Trophoblast cell (in vitro differentiated cells and primary cell): Measurements from ENCODE around the gene LGR5.

Experiments
- DNase-seq, 2 donors: peaks; one replicate each; pipeline ENCODE4 v3.0.0-alpha.2; 2016
- H2AFZ ChIP-seq: 2 replicates; pipeline ENCODE4 v1.6.1; 2013; ENCODE audit warnings: low read length, moderate library complexity, mild to moderate bottlenecking; ENCODE audit not compliant: insufficient read depth, poor library complexity
- H2AK5ac ChIP-seq: 2 replicates; pipeline ENCODE4 v1.6.1; 2013; ENCODE audit warnings: mild to moderate bottlenecking, low read length
- H2BK120ac ChIP-seq: 2 replicates; pipeline ENCODE4 v1.6.1; 2013; ENCODE audit warnings: low read length, mild to moderate bottlenecking, moderate library complexity; ENCODE audit not compliant: insufficient read depth, poor library complexity
- H2BK12ac ChIP-seq: 2 replicates; pipeline ENCODE4 v1.6.1; 2013; ENCODE audit warnings: mild to moderate bottlenecking, low read length, moderate library complexity
- H2BK5ac ChIP-seq: 2 replicates; pipeline ENCODE4 v1.6.1; 2013; ENCODE audit warnings: low read length, low read depth, moderate library complexity, mild to moderate bottlenecking; ENCODE audit not compliant: poor library complexity
- H3K14ac ChIP-seq: 2 replicates; pipeline ENCODE4 v1.6.1; 2013; ENCODE audit warnings: mild to moderate bottlenecking, low read length
- H3K18ac ChIP-seq: 2 replicates; pipeline ENCODE4 v1.6.1; 2013; ENCODE audit warnings: mild to moderate bottlenecking, low read length
- H3K23ac ChIP-seq: 2 replicates; pipeline ENCODE4 v1.6.1; 2013; ENCODE audit warnings: low read length
- H3K27ac ChIP-seq: 2 replicates; pipeline ENCODE4 v1.5.1; 2013; ENCODE audit warnings: low read depth, mild to moderate bottlenecking, inconsistent platforms, low read length, moderate library complexity
- H3K27me3 ChIP-seq: 2 replicates; pipeline ENCODE4 v1.6.1; 2013; ENCODE audit warnings: inconsistent platforms, mild to moderate bottlenecking, low read length, moderate library complexity; ENCODE audit not compliant: insufficient read depth
- H3K36me3 ChIP-seq, 2 experiments: 1 replicate in 1 of 2; 2 replicates in 1 of 2; pipeline ENCODE4 v1.6.1; 2013; ENCODE audit warnings: low read length in 2 of 2, mild to moderate bottlenecking in 2 of 2, moderate library complexity in 1 of 2; ENCODE audit not compliant: insufficient read depth in 2 of 2, control insufficient read depth in 1 of 2
- H3K4ac ChIP-seq: 2 replicates; pipeline ENCODE4 v1.6.1; 2013; ENCODE audit warnings: low read depth, mild to moderate bottlenecking, low read length, moderate library complexity
- H3K4me1 ChIP-seq, 2 experiments: 1 replicate in 1 of 2; 2 replicates in 1 of 2; pipeline ENCODE4 v1.6.1; 2013; ENCODE audit warnings: low read length in 2 of 2, mild to moderate bottlenecking in 2 of 2, moderate library complexity in 1 of 2; ENCODE audit not compliant: insufficient read depth in 2 of 2, control insufficient read depth in 1 of 2
- H3K4me2 ChIP-seq: 2 replicates; pipeline ENCODE4 v1.6.1; 2013; ENCODE audit warnings: inconsistent platforms, mild to moderate bottlenecking, low read length, moderate library complexity
- H3K4me3 ChIP-seq: 2 replicates; pipeline ENCODE4 v1.5.1; 2013; ENCODE audit warnings: mild to moderate bottlenecking, low read depth, low read length, inconsistent platforms
- H3K79me1 ChIP-seq: one replicate; pipeline ENCODE4 v1.6.1; 2013; ENCODE audit warnings: low read length
- H3K79me2 ChIP-seq: 2 replicates; pipeline ENCODE4 v1.6.1; 2013; ENCODE audit warnings: low read length, mild to moderate bottlenecking; ENCODE audit not compliant: control insufficient read depth, insufficient read depth, poor library complexity
- H3K9ac ChIP-seq: 2 replicates; pipeline ENCODE4 v1.6.1; 2013; ENCODE audit warnings: mild to moderate bottlenecking, low read length
- H3K9me3 ChIP-seq: 2 replicates; pipeline ENCODE4 v1.6.1; 2013; ENCODE audit warnings: low read depth, mild to moderate bottlenecking, control low read depth, inconsistent platforms, low read length; ENCODE audit not compliant: insufficient read depth
- H4K12ac ChIP-seq: 2 replicates; pipeline ENCODE4 v1.6.1; 2013; ENCODE audit warnings: low read depth, mild to moderate bottlenecking, low read length, moderate library complexity
- H4K8ac ChIP-seq: 2 replicates; pipeline ENCODE4 v1.6.1; 2013; ENCODE audit warnings: low read depth, mild to moderate bottlenecking, low read length, moderate library complexity
- H4K91ac ChIP-seq: one replicate; pipeline ENCODE4 v1.6.1; 2013; ENCODE audit warnings: low read depth, mild to moderate bottlenecking, low read length, moderate library complexity
- WGBS: extraction: QIAGEN DNeasy Blood & Tissue Kit; methylation state at CpG from one replicate; pipeline ENCODE4 v1.1.7; 2013; ENCODE audit warnings: missing lambda C conversion rate; ENCODE audit not compliant: insufficient read length, insufficient coverage; ENCODE audit errors: extremely low coverage; 5-methylcytosine and 5-hydroxymethylcytosine counted together

LGR5 gene

DNA sequence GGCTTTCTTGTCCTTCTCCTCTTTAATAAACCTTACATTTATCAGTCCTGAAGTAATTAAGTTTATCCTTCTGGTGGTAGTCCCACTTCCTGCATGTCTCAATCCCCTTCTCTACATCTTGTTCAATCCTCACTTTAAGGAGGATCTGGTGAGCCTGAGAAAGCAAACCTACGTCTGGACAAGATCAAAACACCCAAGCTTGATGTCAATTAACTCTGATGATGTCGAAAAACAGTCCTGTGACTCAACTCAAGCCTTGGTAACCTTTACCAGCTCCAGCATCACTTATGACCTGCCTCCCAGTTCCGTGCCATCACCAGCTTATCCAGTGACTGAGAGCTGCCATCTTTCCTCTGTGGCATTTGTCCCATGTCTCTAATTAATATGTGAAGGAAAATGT, 144.8 kb downstream of the LGR5 start:
- Histone ChIP-seq H3K4me2 (no peak overlapping the region), H3K9me3 (no peaks in the 10 kb centered on the region), H3K4me1 (peaks cover 3 to 8% of the 10 kb centered on the region in 2 experiments), H3K14ac (no peak overlapping the region), H4K91ac (no peak overlapping the region), H3K27me3 (no peaks in the 10 kb centered on the region), H3K4me3 (no peak overlapping the region), H3K9ac (no peak overlapping the region), H3K4ac (no peak overlapping the region), H3K79me2 (no peaks in the 10 kb centered on the region), H4K8ac (no peak overlapping the region), H3K79me1 (peaks cover 17% of the 10 kb centered on the region), H2BK12ac (no peak overlapping the region), H2BK5ac (peak overlapping the region; percentile 75), H2AFZ (no peak overlapping the region), H4K12ac (no peak overlapping the region), H3K27ac (peak overlapping the region; percentile 49), H2AK5ac (peak overlapping the region; percentile 40), H3K36me3 (no peaks in the 10 kb centered on the region), H3K18ac (no peak overlapping the region), H3K23ac (no peak overlapping the region), H2BK120ac (peak overlapping the region; percentile 97)
- DNase-seq, result no peak
- no CpG with 5 or more reads among the region's 3 CpGs for WGBS

DNA sequence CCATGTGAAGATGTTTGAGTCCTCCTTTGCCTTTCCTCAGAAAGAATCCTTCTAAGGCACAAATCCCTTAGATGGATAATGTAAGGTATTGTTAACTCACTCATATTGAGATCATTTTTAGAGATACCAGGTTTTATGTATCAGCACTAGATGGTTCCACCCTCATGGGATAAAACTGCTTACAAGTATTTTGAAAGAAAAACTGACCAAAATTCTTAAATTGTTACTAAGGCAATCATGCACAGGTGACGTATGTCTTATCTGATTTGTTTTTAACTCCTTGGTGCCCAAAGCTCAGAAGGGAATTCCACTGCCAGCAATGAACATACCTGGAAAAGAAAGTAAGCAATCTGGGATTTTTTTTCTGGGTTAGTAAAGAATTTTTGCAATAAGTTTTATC, 145.6 kb downstream of the LGR5 start:
- Histone ChIP-seq H3K4ac (no peak overlapping the region), H3K79me1 (peaks cover 16% of the 10 kb centered on the region)
- WGBS, result no CpG with 5 or more reads among the region's 1 CpG

DNA sequence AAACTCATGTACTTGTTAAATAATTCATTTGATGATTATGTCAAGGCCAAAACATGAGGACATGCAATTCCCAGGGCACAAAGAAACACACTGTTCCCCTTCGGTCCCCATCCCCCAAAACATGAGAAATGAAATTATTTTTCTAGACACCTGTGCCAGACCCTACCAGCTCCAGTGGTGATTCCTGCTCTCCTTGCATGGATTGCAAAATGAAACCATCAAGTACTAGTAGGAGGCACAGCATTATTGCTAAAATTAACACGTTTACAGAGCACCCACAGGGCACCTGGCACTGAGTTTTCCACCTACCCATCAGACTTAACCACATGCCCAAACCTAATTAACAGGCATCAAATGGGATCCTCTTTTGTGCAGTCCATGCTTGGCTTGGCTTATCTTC, 147.4 kb downstream of the LGR5 start:
- H3K4me3 ChIP-seq, result no peak overlapping the region
- peaks cover 13% of the 10 kb centered on the region for H3K79me1 ChIP-seq
- no peak overlapping the region for H4K91ac ChIP-seq
- H2BK5ac ChIP-seq, result no peak overlapping the region
- no peaks in the 10 kb centered on the region for H3K27me3 ChIP-seq
- peaks cover 3 to 12% of the 10 kb centered on the region in 2 experiments for H3K4me1 ChIP-seq
- no peak overlapping the region for H4K8ac ChIP-seq
- H3K79me2 ChIP-seq, result no peaks in the 10 kb centered on the region
- WGBS, result no CpG with 5 or more reads among the region's 2 CpGs
- H2BK12ac ChIP-seq, result no peak overlapping the region
- H3K23ac ChIP-seq, result no peak overlapping the region
- H3K36me3 ChIP-seq, result no peaks in the 10 kb centered on the region
- H3K4me2 ChIP-seq, result no peak overlapping the region
- no peak overlapping the region for H3K9ac ChIP-seq
- no peak overlapping the region for H3K18ac ChIP-seq
- H3K9me3 ChIP-seq, result no peaks in the 10 kb centered on the region
- no peak overlapping the region for H2AFZ ChIP-seq
- no peak overlapping the region for H4K12ac ChIP-seq
- H2AK5ac ChIP-seq, result no peak overlapping the region
- H3K4ac ChIP-seq, result no peak overlapping the region
- DNase-seq, result no peak
- H2BK120ac ChIP-seq, result peak overlapping the region; percentile 20
- H3K14ac ChIP-seq, result no peak overlapping the region
- no peak overlapping the region for H3K27ac ChIP-seq

More for the DNA sequence above, 145.6 kb downstream of the LGR5 start:
- no peak overlapping the region for H4K8ac ChIP-seq
- H3K4me1 ChIP-seq, result peaks cover 3 to 8% of the 10 kb centered on the region in 2 experiments
- H3K23ac ChIP-seq, result no peak overlapping the region
- H4K91ac ChIP-seq, result no peak overlapping the region
- H2AK5ac ChIP-seq, result no peak overlapping the region
- no peaks in the 10 kb centered on the region for H3K79me2 ChIP-seq
- no peak overlapping the region for H2BK12ac ChIP-seq
- H2BK5ac ChIP-seq, result no peak overlapping the region
- no peaks in the 10 kb centered on the region for H3K9me3 ChIP-seq
- DNase-seq, result peak; percentile 10 to 78
- H3K9ac ChIP-seq, result no peak overlapping the region
- no peaks in the 10 kb centered on the region for H3K36me3 ChIP-seq
- no peak overlapping the region for H2AFZ ChIP-seq
- no peak overlapping the region for H4K12ac ChIP-seq
- H3K4me2 ChIP-seq, result no peak overlapping the region
- H3K27ac ChIP-seq, result no peak overlapping the region
- H3K4me3 ChIP-seq, result no peak overlapping the region
- no peak overlapping the region for H3K18ac ChIP-seq
- no peaks in the 10 kb centered on the region for H3K27me3 ChIP-seq
- no peak overlapping the region for H2BK120ac ChIP-seq
- no peak overlapping the region for H3K14ac ChIP-seq

DNA sequence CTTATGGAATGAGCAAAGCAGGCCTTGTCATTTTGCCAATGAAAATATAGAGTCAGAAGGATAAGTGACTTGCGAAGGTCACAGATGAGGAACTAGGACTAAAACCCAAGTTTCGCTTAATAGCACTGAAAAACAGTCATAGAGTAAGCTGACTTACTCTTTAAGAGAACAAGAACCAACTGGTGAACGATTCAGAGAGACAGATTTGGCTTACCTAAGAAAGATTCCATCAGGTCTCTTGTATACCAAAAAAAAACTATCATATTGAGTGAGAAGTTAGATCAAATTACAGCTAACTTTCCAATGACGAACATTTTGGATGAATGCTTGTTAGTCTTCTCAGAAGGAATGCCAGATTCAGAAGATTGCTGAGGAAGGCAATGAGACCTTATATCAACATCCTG, 149.9 kb downstream of the LGR5 start:
- H2BK5ac ChIP-seq, result no peak overlapping the region
- H3K23ac ChIP-seq, result no peak overlapping the region
- H4K8ac ChIP-seq, result no peak overlapping the region
- WGBS, result no CpG with 5 or more reads among the region's 4 CpGs
- H3K4me2 ChIP-seq, result no peak overlapping the region
- H3K4me1 ChIP-seq, result peaks cover 0 to 12% of the 10 kb centered on the region in 2 experiments
- no peak overlapping the region for H2AFZ ChIP-seq
- no peaks in the 10 kb centered on the region for H3K79me2 ChIP-seq
- H4K91ac ChIP-seq, result no peak overlapping the region
- no peak overlapping the region for H2BK120ac ChIP-seq
- no peak overlapping the region for H2AK5ac ChIP-seq
- no peaks in the 10 kb centered on the region for H3K27me3 ChIP-seq
- H3K79me1 ChIP-seq, result peaks cover 8% of the 10 kb centered on the region
- no peak overlapping the region for H4K12ac ChIP-seq
- H2BK12ac ChIP-seq, result no peak overlapping the region
- H3K4ac ChIP-seq, result no peak overlapping the region
- no peaks in the 10 kb centered on the region for H3K36me3 ChIP-seq
- no peak overlapping the region for H3K9ac ChIP-seq
- H3K27ac ChIP-seq, result no peak overlapping the region
- no peak overlapping the region for H3K4me3 ChIP-seq
- peak in 1 of 2 donors; percentile 79 for DNase-seq
- no peak overlapping the region for H3K14ac ChIP-seq
- no peak overlapping the region for H3K18ac ChIP-seq
- H3K9me3 ChIP-seq, result no peaks in the 10 kb centered on the region
